IPS DF 6.9 (cell line): ENCODE measurements around the gene PPP2R2B.

ENCODE experiments used
- DNase-seq: peaks from one replicate; pipeline ENCODE4 v3.0.0-alpha.2; 2013; ENCODE audit warnings: low read depth, low spot score
- H3K27ac ChIP-seq: one replicate; pipeline ENCODE4 v1.5.1; 2013; ENCODE audit warnings: low read length, control low read depth
- H3K27me3 ChIP-seq: 2 replicates; pipeline ENCODE4 v1.6.1; 2013; ENCODE audit warnings: mild to moderate bottlenecking, low read length; ENCODE audit not compliant: control insufficient read depth, insufficient read depth
- H3K36me3 ChIP-seq: 2 replicates; pipeline ENCODE4 v1.6.1; 2013; ENCODE audit warnings: low read length; ENCODE audit not compliant: control insufficient read depth, insufficient read depth
- H3K4me1 ChIP-seq: 2 replicates; pipeline ENCODE4 v1.6.1; 2013; ENCODE audit warnings: low read length; ENCODE audit not compliant: control insufficient read depth, insufficient read depth
- H3K4me3 ChIP-seq: 2 replicates; pipeline ENCODE4 v1.5.1; 2013; ENCODE audit warnings: mild to moderate bottlenecking, low read length
- H3K9me3 ChIP-seq: 2 replicates; pipeline ENCODE4 v1.6.1; 2013; ENCODE audit warnings: low read length, inconsistent platforms; ENCODE audit not compliant: control insufficient read depth, insufficient read depth
- WGBS: extraction: QIAGEN DNeasy Blood & Tissue Kit; methylation state at CpG from one replicate; pipeline ENCODE4 v1.1.7; 2013; ENCODE audit warnings: mixed read lengths, missing lambda C conversion rate; ENCODE audit not compliant: insufficient read length, insufficient coverage; 5-methylcytosine and 5-hydroxymethylcytosine counted together

PPP2R2B gene

DNA sequence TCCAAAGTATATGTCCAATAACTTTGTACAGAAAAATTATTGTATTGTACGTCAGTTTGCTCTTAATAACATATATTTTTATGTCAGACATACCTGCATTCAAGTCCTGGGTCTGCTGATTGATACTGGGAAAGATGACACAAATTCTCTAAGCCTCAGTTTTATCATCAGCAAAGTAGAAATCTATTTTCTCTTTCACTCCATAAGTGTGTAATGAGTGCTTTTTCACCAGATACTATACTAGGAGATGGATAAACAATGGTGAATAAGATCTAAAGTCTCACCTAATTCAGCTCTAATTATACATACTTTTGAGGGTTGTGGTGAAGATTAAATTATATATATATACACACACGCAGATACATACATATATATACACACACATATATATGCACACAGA, 12.3 kb downstream of the PPP2R2B start:
- no CpG with 5 or more reads among the region's 2 CpGs for WGBS
- Histone ChIP-seq H3K27ac (no peak overlapping the region), H3K9me3 (no peaks in the 10 kb centered on the region), H3K4me1 (0 out of 2 replicates have a peak, but pooled peaks cover 1% of the 10 kb centered on the region), H3K27me3 (no peaks in the 10 kb centered on the region), H3K36me3 (no peaks in the 10 kb centered on the region), H3K4me3 (no peak overlapping the region)
- DNase-seq = no peak

DNA sequence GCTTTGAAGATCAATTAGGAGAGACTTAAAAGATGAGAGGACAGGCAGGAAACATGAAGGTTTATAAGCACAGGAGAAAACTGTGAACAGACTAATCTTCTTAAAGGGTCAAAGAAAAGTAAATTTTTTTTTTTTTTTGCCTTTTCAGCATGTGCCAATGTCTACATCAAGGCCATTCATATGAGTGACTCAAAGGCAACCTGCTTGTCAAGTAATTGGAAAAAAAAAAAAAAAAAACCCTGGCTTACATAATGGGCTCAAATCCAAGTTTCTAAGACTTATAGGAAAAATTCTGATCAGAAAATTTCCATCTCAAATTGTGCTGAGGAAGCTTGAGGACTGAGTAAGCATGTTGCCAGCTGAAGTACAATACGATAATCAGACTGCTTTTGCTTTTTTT, 15.9 kb downstream of the PPP2R2B start:
- Histone ChIP-seq H3K27me3 (no peaks in the 10 kb centered on the region), H3K27ac (no peak overlapping the region), H3K4me1 (no peaks in the 10 kb centered on the region; the same call in 1 of the 2 replicates), H3K36me3 (no peaks in the 10 kb centered on the region), H3K4me3 (no peak overlapping the region), H3K9me3 (no peaks in the 10 kb centered on the region)
- no CpG with 5 or more reads among the region's 1 CpG for WGBS
- no peak for DNase-seq

DNA sequence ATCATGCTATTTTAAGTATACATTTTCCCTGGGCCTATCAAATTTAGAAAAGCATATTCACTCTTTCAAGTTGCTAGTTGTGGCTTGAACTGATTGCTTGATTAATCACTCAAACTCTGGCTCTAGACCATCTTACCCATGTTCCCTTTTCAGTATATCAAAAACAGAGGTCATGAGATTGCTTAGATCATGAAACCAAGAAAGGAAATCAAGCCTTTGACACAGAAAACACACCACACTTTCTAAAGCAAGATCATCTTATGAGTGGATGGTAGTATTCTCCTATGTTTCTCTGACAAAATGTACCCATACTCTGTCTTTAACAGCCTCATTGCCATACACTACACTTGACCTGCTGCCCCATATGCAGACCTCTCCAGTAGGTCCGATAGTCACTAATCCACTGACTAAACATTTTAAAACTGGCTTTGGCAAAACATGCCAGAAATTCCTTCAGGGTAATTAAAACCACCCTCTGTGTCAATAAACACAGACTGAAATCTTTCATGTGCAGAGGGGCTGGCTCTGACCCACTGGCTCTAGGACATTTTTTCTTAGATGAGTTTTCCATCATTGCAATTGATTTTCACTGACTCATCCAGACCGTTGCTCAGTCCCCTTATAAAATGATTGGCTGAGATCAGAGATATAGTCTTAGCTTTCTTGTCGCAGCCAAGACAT, 18.2 kb downstream of the PPP2R2B start:
- Histone ChIP-seq H3K27me3 (no peaks in the 10 kb centered on the region), H3K4me1 (no peaks in the 10 kb centered on the region; the same call in 1 of the 2 replicates), H3K4me3 (no peak overlapping the region), H3K36me3 (no peaks in the 10 kb centered on the region), H3K27ac (no peak overlapping the region), H3K9me3 (no peaks in the 10 kb centered on the region)
- DNase-seq = no peak
- WGBS = no CpG with 5 or more reads among the region's 3 CpGs

DNA sequence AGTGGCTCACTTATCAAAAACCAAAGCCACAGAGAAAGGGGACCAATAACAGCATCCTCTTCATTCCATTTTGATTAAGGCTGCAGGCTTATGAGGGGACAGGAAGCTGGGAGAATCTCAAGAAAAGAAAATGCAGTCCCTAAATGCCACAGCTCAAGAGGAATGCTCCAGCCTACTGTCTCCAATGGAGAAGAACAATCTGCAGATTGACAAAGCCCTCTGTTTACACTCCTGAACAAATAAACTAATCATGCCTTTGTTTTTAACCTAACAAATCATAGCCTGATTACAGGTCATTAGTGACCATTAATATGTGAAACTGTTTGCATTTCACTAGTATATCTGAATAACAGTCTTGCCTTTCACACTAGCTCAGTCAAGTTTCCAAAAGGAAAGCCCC, 26.5 kb downstream of the PPP2R2B start:
- Histone ChIP-seq H3K4me3 (no peak overlapping the region), H3K4me1 (no peaks in the 10 kb centered on the region; the same call in 1 of the 2 replicates), H3K27me3 (no peaks in the 10 kb centered on the region), H3K9me3 (no peaks in the 10 kb centered on the region), H3K27ac (no peak overlapping the region), H3K36me3 (no peaks in the 10 kb centered on the region)
- no peak for DNase-seq

- no peak overlapping the region for H3K4me3 ChIP-seq
- no peaks in the 10 kb centered on the region for H3K27me3 ChIP-seq
- no peak overlapping the region for H3K27ac ChIP-seq
- no peaks in the 10 kb centered on the region for H3K9me3 ChIP-seq
- H3K4me1 ChIP-seq = no peaks in the 10 kb centered on the region; the same call in 1 of the 2 replicates
- H3K36me3 ChIP-seq = no peaks in the 10 kb centered on the region
- DNase-seq = no peak
Measured at GRCh38 chr5:146851133-146851532, 27.4 kb downstream of the PPP2R2B start.

GRCh38 chr5:146849694-146850303, 28.8 kb downstream of the PPP2R2B start:
- DNase-seq = no peak
- no CpG with 5 or more reads among the region's 5 CpGs for WGBS

DNA sequence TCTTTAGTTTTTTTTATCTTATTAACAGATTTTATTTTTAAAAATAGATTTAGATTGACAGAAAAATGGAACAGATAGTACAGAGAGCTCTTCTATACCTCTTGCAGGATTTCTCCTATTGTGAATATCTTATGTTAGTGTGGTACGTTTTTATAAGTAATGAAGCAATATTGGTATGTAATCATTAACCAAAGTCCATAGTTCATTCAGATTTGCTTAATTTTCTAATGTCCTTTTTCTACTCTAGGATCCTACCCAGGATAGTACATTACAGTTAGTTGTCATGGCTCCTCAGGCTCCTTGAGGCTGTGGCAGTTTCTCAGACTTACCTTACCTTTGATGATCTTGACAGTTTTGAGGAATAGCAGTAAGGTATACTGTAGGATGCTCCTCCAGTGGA, 30.4 kb downstream of the PPP2R2B start:
- no peak overlapping the region for H3K4me3 ChIP-seq
- no peak overlapping the region for H3K27ac ChIP-seq
- WGBS = no CpG with 5 or more reads among the region's 1 CpG
- H3K36me3 ChIP-seq = no peaks in the 10 kb centered on the region
- H3K9me3 ChIP-seq = no peaks in the 10 kb centered on the region
- DNase-seq = no peak
- H3K4me1 ChIP-seq = no peaks in the 10 kb centered on the region; the same call in 1 of the 2 replicates
- H3K27me3 ChIP-seq = no peaks in the 10 kb centered on the region

More at GRCh38 chr5:146849694-146850303, 28.8 kb downstream of the PPP2R2B start:
- Histone ChIP-seq H3K36me3 (no peaks in the 10 kb centered on the region), H3K4me1 (no peaks in the 10 kb centered on the region; the same call in 1 of the 2 replicates), H3K27me3 (no peaks in the 10 kb centered on the region), H3K4me3 (no peak overlapping the region), H3K27ac (no peak overlapping the region), H3K9me3 (no peaks in the 10 kb centered on the region)

- no peak for DNase-seq
- Histone ChIP-seq H3K27ac (no peak overlapping the region), H3K36me3 (no peaks in the 10 kb centered on the region), H3K4me3 (no peak overlapping the region), H3K27me3 (no peaks in the 10 kb centered on the region), H3K9me3 (no peaks in the 10 kb centered on the region), H3K4me1 (peaks cover 2% of the 10 kb centered on the region; the same call in 1 of the 2 replicates)
- WGBS = no CpG with 5 or more reads among the region's 2 CpGs
Measured at GRCh38 chr5:146840016-146840415, 38.5 kb downstream of the PPP2R2B start.

DNA sequence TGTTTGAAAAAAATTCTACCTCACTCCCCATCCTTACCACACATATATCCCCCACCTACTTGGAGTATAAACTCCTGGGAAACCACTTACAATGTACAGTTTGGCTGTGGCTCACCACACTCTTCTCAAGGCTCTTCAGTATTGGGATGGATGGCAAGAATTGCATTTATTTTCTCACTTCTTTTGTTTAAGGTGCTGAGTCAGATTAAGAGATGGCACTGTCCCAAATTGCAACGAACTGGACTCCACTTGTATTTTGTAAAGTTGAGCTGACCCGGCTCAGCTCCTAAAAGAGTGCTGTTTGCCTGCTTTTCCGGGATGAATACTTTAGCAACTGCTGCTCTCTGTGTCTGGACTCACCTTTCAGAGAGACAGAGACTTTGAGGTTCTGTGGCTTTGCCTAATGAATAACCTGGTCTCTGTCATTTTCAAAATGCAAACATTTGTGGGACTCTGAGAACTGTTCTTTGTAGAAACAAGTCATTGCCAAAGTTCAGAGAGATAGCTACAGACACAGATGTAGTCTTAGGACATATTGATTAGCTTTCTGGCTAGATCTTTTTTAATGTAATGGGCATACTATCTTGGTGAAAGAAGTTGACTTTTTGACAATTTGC, 42.2 kb downstream of the PPP2R2B start:
- no peaks in the 10 kb centered on the region for H3K27me3 ChIP-seq
- H3K9me3 ChIP-seq = no peaks in the 10 kb centered on the region
- peaks cover 2% of the 10 kb centered on the region; the same call in 1 of the 2 replicates for H3K4me1 ChIP-seq
- H3K4me3 ChIP-seq = no peak overlapping the region
- WGBS = no CpG with 5 or more reads among the region's 3 CpGs
- no peak for DNase-seq
- no peaks in the 10 kb centered on the region for H3K36me3 ChIP-seq
- H3K27ac ChIP-seq = no peak overlapping the region

GRCh38 chr5:146832985-146833732, 45.4 kb downstream of the PPP2R2B start:
- no CpG with 5 or more reads among the region's 3 CpGs for WGBS
- H3K27me3 ChIP-seq = no peaks in the 10 kb centered on the region
- no peak overlapping the region for H3K4me3 ChIP-seq
- H3K36me3 ChIP-seq = no peaks in the 10 kb centered on the region
- no peak overlapping the region for H3K27ac ChIP-seq
- DNase-seq = no peak
- H3K9me3 ChIP-seq = no peaks in the 10 kb centered on the region
- H3K4me1 ChIP-seq = no peaks in the 10 kb centered on the region
